SK-N-SH treated with all-trans-retinoic acid at 6 μM for 48 hours (cell line): ENCODE results near the gene SPRR5.

Source experiments
- ATAC-seq: fragments of 200-7000 bp; cut with Tn5 transposase; 3 replicates; pipeline ENCODE4 v1.9.1; 2020; ENCODE audit warnings: mild to moderate bottlenecking, moderate library complexity
- ARNTL ChIP-seq: fragments of 450-650 bp; formaldehyde crosslinking; IDR thresholded peaks from 2 replicates; pipeline ENCODE4 v1.5.0; 2020; ENCODE audit warnings: low read depth, mild to moderate bottlenecking, moderate library complexity, borderline replicate concordance
- BACH2 ChIP-seq: fragments of 250-450 bp; sonication (Bioruptor Pico); IDR thresholded peaks from 2 replicates; pipeline ENCODE4 v1.9.0; 2021; ENCODE audit warnings: mild to moderate bottlenecking, borderline replicate concordance
- CSDC2 ChIP-seq: fragments of 250-450 bp; sonication (Bioruptor Pico); IDR thresholded peaks from 2 replicates; pipeline ENCODE4 v1.5.0; 2020; ENCODE audit warnings: mild to moderate bottlenecking, moderate library complexity
- CSRNP3 ChIP-seq: fragments of 250-450 bp; sonication (Bioruptor Pico); IDR thresholded peaks from 2 replicates; pipeline ENCODE4 v1.5.1; 2021; ENCODE audit warnings: mild to moderate bottlenecking, moderate library complexity
- ESRRG ChIP-seq: fragments of 250-450 bp; sonication (Bioruptor Pico); IDR thresholded peaks from 2 replicates; pipeline ENCODE4 v1.6.1; 2021; ENCODE audit warnings: mild to moderate bottlenecking
- GLIS3 ChIP-seq: fragments of 250-450 bp; sonication (Bioruptor Pico); IDR thresholded peaks from 2 replicates; pipeline ENCODE4 v1.5.0; 2020; ENCODE audit warnings: mild to moderate bottlenecking, moderate library complexity
- PATZ1 ChIP-seq: fragments of 250-450 bp; sonication (Bioruptor Pico); IDR thresholded peaks from 2 replicates; pipeline ENCODE4 v1.8.0; 2020; ENCODE audit warnings: mild to moderate bottlenecking, moderate library complexity, borderline replicate concordance
- PPARA ChIP-seq: fragments of 250-450 bp; sonication (Bioruptor Pico); IDR thresholded peaks from 2 replicates; pipeline ENCODE4 v1.5.0; 2020; ENCODE audit warnings: mild to moderate bottlenecking, borderline replicate concordance
- SNAI2 ChIP-seq: fragments of 250-450 bp; sonication (Bioruptor Pico); IDR thresholded peaks from 2 replicates; pipeline ENCODE4 v1.5.0; 2020; ENCODE audit warnings: mild to moderate bottlenecking, moderate library complexity
- TCF4 ChIP-seq: fragments of 250-450 bp; sonication (Bioruptor Pico); IDR thresholded peaks from 2 replicates; pipeline ENCODE4 v1.8.0; 2021; ENCODE audit warnings: mild to moderate bottlenecking, moderate library complexity, borderline replicate concordance
- TOX ChIP-seq: fragments of 250-450 bp; sonication (Bioruptor Pico); IDR thresholded peaks from 2 replicates; pipeline ENCODE4 v1.8.0; 2021; ENCODE audit warnings: mild to moderate bottlenecking, moderate library complexity, borderline replicate concordance
- ZC3H10 ChIP-seq: fragments of 250-450 bp; sonication (Bioruptor Pico); IDR thresholded peaks from 2 replicates; pipeline ENCODE4 v1.5.1; 2021; ENCODE audit warnings: mild to moderate bottlenecking, moderate library complexity
- ZFP3 ChIP-seq: fragments of 250-450 bp; sonication (Bioruptor Pico); IDR thresholded peaks from 2 replicates; pipeline ENCODE4 v1.5.0; 2020; ENCODE audit warnings: mild to moderate bottlenecking, moderate library complexity
- ZFP30 ChIP-seq: fragments of 450-650 bp; formaldehyde crosslinking; IDR thresholded peaks from 2 replicates; pipeline ENCODE4 v1.5.0; 2022; ENCODE audit warnings: mild to moderate bottlenecking, moderate library complexity
- ZNF565 ChIP-seq: fragments of 450-650 bp; formaldehyde crosslinking; conservative IDR thresholded peaks from 2 replicates; pipeline ENCODE4 v1.5.0; 2020; ENCODE audit warnings: low read depth, mild to moderate bottlenecking, moderate library complexity
- ZNF70 ChIP-seq: fragments of 450-650 bp; formaldehyde crosslinking; IDR thresholded peaks from 2 replicates; pipeline ENCODE4 v1.5.0; 2020; ENCODE audit warnings: mild to moderate bottlenecking, moderate library complexity
- ZNF8 ChIP-seq: fragments of 450-650 bp; formaldehyde crosslinking; IDR thresholded peaks from 2 replicates; pipeline ENCODE4 v1.5.0; 2020; ENCODE audit warnings: mild to moderate bottlenecking, moderate library complexity
- TF ChIP-seq, protein P1 (sequence below): fragments of 250-450 bp; sonication (Bioruptor Pico); IDR thresholded peaks from 2 replicates; pipeline ENCODE4 v1.8.0; 2021; ENCODE audit warnings: low read depth, mild to moderate bottlenecking, moderate library complexity, borderline replicate concordance
- TF ChIP-seq, protein P2 (sequence below): fragments of 250-450 bp; sonication (Bioruptor Pico); IDR thresholded peaks from 2 replicates; pipeline ENCODE4 v1.5.0; 2020; ENCODE audit warnings: mild to moderate bottlenecking, moderate library complexity

The SPRR5 gene

DNA sequence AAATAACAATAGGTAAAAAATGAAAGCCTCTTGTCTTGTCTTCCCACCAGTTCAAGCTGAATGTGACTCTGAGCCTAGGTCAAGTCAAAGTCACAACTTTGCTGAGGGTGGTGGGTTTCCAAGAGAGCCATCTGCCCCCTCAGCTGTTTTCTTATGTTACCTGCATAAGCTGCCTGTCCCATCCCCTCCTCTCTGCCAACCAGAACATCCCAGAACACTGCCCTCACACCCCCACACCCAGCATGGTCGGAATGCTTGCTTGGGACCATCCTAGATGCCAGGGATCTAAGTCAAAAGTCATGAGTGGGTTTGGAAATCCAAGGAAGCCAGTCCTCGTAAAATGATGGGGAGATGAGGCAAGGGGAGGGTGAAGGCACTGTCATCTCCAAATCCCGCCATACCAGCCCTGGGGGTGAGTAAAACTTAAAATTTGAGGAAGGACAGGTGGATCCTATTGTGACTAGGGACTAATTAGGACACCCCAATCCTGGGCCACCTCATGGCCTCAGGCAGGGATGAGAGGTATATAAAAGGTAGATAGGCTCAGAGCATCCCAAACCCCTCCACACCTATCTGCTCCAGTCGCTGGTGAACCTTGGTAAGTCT is at the start of gene SPRR5:
Gene SPRR5, plus strand, starts transcription at position 556 of the 606 bp plus-strand sequence. CDS start 1,349 bp downstream, outside the sequence.
- TF ChIP-seq ZFP30 (CRISPR knock-in tag), result no peak
- TF ChIP-seq ZC3H10 (CRISPR knock-in tag), result no peak
- TF ChIP-seq GLIS3 (CRISPR knock-in tag), result no peak
- TF ChIP-seq ZNF565 (CRISPR knock-in tag), result no peak
- no peak for TF ChIP-seq SNAI2 (CRISPR knock-in tag)
- no peak for TF ChIP-seq ZNF70 (CRISPR knock-in tag)
- no peak for TF ChIP-seq CSRNP3 (CRISPR knock-in tag)
- TF ChIP-seq BACH2 (CRISPR knock-in tag), result no peak
- TF ChIP-seq ZNF8 (CRISPR knock-in tag), result no peak
- no peak for ATAC-seq

- no peak for ATAC-seq
- TF ChIP-seq ZFP3 (CRISPR knock-in tag), result no peak
- TF ChIP-seq TOX, result no peak
- TF ChIP-seq ZNF70 (CRISPR knock-in tag), result no peak
- TF ChIP-seq, protein P1, sequence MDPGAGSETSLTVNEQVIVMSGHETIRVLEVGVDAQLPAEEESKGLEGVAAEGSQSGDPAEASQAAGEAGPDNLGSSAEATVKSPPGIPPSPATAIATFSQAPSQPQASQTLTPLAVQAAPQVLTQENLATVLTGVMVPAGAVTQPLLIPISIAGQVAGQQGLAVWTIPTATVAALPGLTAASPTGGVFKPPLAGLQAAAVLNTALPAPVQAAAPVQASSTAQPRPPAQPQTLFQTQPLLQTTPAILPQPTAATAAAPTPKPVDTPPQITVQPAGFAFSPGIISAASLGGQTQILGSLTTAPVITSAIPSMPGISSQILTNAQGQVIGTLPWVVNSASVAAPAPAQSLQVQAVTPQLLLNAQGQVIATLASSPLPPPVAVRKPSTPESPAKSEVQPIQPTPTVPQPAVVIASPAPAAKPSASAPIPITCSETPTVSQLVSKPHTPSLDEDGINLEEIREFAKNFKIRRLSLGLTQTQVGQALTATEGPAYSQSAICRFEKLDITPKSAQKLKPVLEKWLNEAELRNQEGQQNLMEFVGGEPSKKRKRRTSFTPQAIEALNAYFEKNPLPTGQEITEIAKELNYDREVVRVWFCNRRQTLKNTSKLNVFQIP (CRISPR knock-in tag), result no peak
- no peak for TF ChIP-seq PATZ1 (CRISPR knock-in tag)
- no peak for TF ChIP-seq ZC3H10 (CRISPR knock-in tag)
- TF ChIP-seq ZNF8 (CRISPR knock-in tag), result no peak
- no peak for TF ChIP-seq GLIS3 (CRISPR knock-in tag)
- TF ChIP-seq BACH2 (CRISPR knock-in tag), result no peak
- TF ChIP-seq, protein P2, sequence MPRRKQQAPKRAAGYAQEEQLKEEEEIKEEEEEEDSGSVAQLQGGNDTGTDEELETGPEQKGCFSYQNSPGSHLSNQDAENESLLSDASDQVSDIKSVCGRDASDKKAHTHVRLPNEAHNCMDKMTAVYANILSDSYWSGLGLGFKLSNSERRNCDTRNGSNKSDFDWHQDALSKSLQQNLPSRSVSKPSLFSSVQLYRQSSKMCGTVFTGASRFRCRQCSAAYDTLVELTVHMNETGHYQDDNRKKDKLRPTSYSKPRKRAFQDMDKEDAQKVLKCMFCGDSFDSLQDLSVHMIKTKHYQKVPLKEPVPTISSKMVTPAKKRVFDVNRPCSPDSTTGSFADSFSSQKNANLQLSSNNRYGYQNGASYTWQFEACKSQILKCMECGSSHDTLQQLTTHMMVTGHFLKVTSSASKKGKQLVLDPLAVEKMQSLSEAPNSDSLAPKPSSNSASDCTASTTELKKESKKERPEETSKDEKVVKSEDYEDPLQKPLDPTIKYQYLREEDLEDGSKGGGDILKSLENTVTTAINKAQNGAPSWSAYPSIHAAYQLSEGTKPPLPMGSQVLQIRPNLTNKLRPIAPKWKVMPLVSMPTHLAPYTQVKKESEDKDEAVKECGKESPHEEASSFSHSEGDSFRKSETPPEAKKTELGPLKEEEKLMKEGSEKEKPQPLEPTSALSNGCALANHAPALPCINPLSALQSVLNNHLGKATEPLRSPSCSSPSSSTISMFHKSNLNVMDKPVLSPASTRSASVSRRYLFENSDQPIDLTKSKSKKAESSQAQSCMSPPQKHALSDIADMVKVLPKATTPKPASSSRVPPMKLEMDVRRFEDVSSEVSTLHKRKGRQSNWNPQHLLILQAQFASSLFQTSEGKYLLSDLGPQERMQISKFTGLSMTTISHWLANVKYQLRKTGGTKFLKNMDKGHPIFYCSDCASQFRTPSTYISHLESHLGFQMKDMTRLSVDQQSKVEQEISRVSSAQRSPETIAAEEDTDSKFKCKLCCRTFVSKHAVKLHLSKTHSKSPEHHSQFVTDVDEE (CRISPR knock-in tag), result no peak
- no peak for TF ChIP-seq ZNF565 (CRISPR knock-in tag)
- TF ChIP-seq ESRRG (CRISPR knock-in tag), result no peak
- TF ChIP-seq SNAI2 (CRISPR knock-in tag), result no peak
- no peak for TF ChIP-seq TCF4 (CRISPR knock-in tag)
- TF ChIP-seq PPARA, result no peak
- TF ChIP-seq CSRNP3 (CRISPR knock-in tag), result no peak
- TF ChIP-seq ARNTL (CRISPR knock-in tag), result no peak
Observed at GRCh38 chr1:152899027-152899426, 48.0 kb upstream of the SPRR5 start.

- no peak for TF ChIP-seq CSDC2 (CRISPR knock-in tag)
- ATAC-seq, result no peak
Observed at GRCh38 chr1:152899883-152900282, 47.1 kb upstream of the SPRR5 start.
